PC-9 (cell line): ENCODE measurements around the gene OTULINL.

Source experiments
- CTCF ChIP-seq: fragments of 200-600 bp; sonication (generic); conservative IDR thresholded peaks from 2 replicates; pipeline ENCODE4 v1.6.1; 2017; ENCODE audit warnings: mixed run types, antibody characterized with exemption, mild to moderate bottlenecking, moderate library complexity
- EZH2 ChIP-seq: fragments of 200-600 bp; sonication (generic); IDR thresholded peaks from 2 replicates; pipeline ENCODE4 v1.8.0; 2017; ENCODE audit warnings: antibody characterized with exemption, low read depth

DNA sequence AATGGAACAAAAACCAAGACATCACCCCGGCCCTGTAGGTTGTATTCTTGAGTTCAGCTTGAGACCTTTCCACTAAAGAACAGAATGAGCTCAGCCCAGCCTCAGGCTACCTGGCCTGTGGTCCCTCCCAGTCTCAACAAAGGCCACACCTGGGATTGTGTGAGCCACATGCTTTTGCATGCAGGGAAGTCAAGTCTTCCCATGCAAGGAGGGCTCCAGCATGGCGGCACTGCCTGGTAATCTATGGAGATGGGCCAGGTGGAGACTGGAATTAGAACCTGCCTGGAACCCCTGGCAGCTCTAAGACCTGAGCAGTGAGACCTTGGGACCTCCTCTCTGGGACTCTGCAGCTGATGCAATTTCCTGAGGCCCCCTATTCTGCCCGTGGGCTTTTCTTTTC is 49.4 kb upstream of the OTULINL start:
- TF ChIP-seq CTCF (no peak), EZH2 (no peak)
